ENCODE measurements around the gene CLHC1.
A peak's percentile ranks its signal among the peaks of the same experiment; 100 is the strongest.

The CLHC1 gene

GRCh38 chr2:55173438-55174054 lies 58.5 kb downstream of the CLHC1 start:
- no peak for TF ChIP-seq CTCF (IDR thresholded peaks at IDR 0.05; ENCODE audit: low read depth, low read length)
- H3K4me3 ChIP-seq (ENCODE audit: low read depth, low read length), result no peak overlapping the region

DNA sequence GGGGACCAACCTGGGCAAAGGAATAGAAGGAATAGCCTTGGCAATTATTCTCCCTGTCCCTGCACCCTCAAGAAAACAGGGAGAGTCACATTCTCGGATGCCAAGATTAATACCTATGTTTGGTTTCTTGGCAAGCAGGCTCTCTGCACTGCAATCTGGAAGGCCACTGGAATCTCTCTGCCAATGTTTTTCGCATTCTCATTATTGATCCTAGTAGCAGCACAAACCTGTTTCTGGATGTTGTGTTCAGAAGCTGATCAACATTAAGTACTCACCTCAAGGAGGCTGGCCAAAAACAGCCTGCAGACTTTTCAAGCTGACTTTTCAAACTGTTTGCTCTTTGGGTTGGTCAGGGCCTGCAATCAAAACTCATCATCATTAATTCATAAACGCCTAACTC lies 62.2 kb downstream of the CLHC1 start:
- H3K4me3 ChIP-seq (ENCODE audit: low read depth, low read length), result no peak overlapping the region
- TF ChIP-seq CTCF (IDR thresholded peaks at IDR 0.05; ENCODE audit: low read depth, low read length), result no peak

GRCh38 chr2:55169359-55169758 lies 62.7 kb downstream of the CLHC1 start:
- no peak for TF ChIP-seq CTCF (IDR thresholded peaks at IDR 0.05; ENCODE audit: low read depth, low read length)
- H3K4me3 ChIP-seq (ENCODE audit: low read depth, low read length), result no peak overlapping the region

- 0 out of 2 replicates have a peak overlapping the region, but pooled peaks have one; percentile 2 for H3K4me3 ChIP-seq (ENCODE audit: low read depth, low read length)
- peak; percentile 58; the same call in 1 of the 2 replicates for TF ChIP-seq CTCF (IDR thresholded peaks at IDR 0.05; ENCODE audit: low read depth, low read length)
Measured at GRCh38 chr2:55168221-55169154, 63.6 kb downstream of the CLHC1 start.

DNA sequence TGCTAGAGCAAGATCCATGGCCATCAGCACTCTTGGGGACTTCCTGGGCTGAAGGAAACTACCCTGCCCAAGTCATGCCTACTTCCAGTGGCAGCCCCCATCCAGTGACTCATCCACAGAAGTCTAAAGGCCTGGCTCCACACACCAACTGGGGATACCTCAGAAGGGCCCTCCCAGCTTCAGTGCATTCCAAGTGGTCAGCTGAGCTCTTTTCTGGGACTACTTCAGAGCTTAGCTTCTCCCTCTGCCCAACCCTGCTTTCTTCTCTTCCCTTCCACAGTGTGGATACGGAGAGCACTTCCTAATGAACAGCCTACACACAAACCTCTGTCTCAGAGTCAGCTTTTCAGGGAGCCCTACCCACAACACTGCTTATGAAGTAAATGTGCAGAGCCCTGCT lies 66.5 kb downstream of the CLHC1 start:
- H3K4me3 ChIP-seq (ENCODE audit: low read depth, low read length), result no peak overlapping the region
- TF ChIP-seq CTCF (IDR thresholded peaks at IDR 0.05; ENCODE audit: low read depth, low read length), result no peak

GRCh38 chr2:55164534-55165480 lies 67.3 kb downstream of the CLHC1 start:
- no peak for TF ChIP-seq CTCF (IDR thresholded peaks at IDR 0.05; ENCODE audit: low read depth, low read length)
- no peak overlapping the region for H3K4me3 ChIP-seq (ENCODE audit: low read depth, low read length)
